GM18907 (cell line): ENCODE results near the gene EIF6.

ENCODE experiments used
- ATAC-seq: cut with Tn5 transposase; IDR thresholded peaks from one replicate; pipeline ENCODE4 v1.9.1; 2021; ENCODE audit warnings: mild to moderate bottlenecking, moderate library complexity; ENCODE audit not compliant: unreplicated experiment

The EIF6 gene

DNA sequence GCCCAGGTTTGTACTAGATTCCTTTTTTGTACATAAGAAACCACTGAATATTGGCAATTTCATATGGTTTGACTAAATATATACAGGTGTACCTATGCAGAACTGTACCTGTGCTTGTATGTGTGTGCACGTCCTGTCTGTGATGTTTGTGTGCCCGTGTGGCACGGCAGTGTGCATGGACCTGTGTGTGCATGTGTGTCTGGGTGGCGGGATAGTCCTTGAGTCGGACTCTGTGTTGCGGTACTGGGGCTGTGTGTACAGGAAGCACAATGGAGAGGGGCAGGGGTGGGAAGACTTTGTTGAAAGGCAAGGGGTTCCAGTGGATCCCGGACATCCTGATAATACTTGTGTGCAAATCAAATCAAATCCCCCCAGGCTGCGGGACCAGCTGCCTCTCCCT lies 11.1 kb upstream of the EIF6 start:
- no peak for ATAC-seq

DNA sequence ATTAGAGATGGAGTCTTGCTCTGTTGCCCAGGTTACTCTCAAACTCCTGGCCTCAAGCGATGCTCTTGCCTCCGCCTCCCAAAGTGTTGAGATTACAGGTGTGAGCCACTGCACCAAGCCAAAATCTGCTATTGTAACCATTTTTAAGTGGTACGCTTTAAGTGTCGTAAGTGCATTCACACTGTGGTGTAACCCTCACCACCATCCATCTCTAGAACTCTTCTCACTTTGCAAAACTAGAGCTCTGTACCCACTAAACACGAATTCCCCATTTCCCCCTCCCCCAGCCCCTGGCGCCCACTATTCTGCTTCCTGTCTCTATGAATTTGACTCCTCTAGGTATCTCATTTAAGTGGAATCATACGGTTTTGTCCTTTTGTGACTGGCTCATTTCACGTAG lies 10.5 kb upstream of the EIF6 start:
- ATAC-seq: no peak

DNA sequence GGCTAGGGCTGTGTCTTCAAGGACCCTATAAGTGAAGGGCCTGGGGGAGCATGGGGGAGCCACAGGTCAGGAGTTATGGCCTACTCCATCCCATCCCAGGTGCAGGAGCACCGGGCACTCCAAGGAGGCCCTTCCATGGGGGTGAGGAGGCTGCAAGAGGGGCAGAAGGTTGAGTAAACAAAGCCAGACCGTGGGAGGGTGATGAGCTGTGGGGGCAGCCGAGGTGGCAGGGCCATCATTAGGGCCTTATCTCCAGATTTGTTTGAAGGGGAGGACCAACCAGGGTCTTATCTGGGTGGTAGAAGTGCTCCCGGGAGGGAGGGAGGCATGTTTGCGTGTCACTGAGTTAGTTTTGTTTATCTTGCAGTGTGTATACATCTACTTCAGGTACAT lies 9.7 kb upstream of the EIF6 start:
- no peak for ATAC-seq

DNA sequence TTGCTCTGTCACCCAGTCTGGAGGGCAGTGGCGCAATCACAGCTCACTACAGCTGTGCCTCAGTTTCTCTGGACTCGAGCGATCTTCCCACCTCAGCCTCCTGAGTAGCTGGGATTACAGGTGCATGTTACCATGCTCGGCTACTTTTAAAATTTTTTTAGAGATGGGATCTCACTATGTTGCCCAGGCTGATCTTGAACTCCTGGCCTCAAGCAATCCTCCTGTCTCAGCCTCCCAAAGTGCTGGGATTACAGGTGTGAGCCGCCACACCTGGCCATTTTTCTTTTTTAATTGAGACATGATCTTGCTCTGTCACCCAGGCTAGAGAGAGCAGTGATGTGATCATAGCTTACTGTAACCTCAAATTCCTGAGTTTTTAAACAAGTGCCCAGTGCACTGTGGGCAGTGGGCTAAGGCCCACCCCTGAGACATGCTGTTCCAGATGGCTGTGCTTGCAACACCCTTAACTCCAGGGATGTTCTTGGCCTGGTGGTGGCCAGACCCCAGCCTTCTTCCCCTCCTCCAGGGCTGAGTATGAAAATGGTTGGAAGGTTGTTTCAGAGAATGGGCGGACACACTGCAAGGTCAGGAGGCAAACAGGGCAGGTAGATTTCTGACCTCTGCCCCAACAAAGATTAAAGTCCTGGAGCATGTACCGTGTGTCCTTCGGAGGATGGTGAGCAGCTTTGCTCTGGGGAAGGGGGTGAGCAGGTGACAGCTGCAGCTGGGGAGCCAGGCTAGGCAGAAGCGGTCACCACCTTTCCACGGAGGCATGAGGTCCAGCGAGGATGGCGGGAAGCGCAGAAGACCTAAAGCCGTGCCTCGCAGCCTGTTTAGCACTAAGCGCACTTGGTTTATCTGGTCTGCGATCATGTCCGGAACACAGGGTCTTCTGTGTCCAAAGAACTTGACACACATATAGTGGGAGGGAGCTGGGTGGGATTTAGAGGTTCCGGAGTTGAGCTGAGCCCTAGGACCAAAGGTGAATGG lies 9.0 kb upstream of the EIF6 start:
- no peak for ATAC-seq

DNA sequence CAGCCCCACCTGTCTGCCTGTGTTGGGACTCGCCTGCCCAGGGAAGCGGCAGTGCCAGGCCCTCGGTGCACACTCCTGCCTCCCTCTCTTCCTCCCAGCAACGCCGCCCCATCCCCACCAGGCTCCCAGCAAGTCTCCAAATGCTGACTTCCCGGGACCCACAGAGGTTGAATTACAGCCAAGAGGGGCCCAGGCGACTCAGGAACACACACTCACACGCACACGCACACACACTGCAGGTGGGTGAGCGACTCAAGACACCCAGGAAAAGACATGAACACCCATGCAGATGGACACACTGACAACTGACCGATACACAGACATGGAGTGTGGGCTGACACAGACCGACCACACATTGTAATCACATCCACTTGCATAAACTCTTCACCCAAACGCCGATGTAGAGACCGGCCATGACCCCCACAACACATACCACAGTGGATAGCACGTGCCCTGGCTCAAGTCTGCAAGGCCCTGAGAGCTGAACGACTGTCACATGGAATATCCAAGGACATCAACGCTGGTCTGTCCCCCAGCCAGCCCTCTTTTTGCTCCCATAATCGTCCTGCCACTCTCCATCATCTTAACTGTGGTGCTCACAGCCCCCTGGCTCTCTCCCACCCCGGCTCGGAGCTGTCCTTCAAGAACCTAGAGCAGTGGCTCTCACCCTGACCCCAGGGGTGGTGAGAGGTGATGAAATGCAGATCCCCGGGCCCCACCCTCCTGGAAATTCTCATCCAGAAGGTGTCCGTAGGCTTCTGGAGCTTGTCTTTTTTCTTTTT lies 8.1 kb upstream of the EIF6 start:
- ATAC-seq: no peak

DNA sequence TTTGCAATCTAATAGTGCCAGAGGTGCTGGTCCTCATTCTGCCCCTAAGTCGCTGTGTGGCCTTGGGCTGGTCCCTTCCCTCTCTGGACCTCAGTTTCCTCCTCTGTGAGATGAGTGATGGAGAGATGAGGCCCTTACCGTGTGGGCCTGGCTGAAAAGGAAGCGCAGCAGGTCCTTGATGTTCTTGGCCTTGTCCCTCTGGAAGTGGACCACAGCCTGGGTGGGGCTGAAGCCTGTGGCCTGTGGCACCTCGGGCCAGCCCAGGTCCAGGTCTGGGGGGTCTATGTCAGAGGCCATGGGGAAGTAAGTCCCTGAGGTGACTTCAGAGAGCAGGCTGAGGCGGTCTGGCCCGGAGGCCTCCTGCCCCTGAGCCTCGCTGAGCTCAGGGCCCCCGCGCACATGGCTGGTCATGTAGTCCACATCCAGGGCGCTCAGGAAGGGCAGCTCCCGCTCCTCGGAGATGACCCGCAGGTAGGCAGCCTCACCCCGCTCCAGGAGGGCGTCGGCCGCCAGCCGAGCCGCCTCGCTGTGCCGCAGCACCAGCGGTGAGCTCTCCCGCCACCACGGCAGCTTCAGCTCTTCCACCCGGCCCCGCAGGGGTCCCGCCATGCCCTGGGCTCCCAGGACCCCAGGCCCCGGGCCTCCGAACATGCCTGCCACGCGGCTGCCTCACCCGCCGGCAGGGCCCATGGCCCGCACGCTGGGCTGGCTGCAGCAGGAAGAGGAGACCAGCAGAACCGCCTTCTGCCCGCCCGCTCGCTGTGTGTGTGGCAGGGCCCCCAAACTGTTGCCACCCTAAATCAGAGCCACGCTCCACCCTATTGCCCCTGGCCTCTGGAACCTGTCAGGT lies 7.3 kb upstream of the EIF6 start, which contains the start of gene FAM83C:
Gene FAM83C (minus strand): TSS at position 772 of the 850 bp plus-strand sequence. CDS start 121 bp downstream, at position 651.
- no peak for ATAC-seq

DNA sequence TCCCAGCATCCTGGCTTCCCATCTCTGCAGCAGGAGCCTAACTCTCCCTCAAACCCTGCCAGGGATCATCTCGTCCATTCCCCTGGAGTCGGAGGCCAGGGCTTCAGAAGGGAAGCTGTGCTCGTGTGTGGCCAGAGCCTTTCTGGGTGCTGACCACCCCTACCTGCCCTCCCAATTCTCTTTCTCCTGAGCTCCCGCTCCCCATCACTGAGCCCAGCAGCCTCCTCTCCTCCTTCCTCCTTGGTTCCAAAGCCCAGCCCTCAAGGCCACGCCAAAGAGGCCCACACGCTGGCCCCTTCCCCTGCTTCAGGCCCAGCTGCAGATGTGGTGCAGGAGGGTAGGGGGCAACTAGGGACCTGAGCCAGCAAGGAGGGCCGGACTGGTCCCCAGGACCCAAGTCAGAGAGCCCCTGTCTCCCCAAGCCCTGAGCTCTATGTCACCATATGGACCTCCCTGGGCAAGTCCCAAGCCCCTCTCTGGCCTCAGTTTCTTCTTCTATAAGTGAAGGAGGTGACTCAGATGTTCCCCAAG lies 6.4 kb upstream of the EIF6 start:
- ATAC-seq: no peak

DNA sequence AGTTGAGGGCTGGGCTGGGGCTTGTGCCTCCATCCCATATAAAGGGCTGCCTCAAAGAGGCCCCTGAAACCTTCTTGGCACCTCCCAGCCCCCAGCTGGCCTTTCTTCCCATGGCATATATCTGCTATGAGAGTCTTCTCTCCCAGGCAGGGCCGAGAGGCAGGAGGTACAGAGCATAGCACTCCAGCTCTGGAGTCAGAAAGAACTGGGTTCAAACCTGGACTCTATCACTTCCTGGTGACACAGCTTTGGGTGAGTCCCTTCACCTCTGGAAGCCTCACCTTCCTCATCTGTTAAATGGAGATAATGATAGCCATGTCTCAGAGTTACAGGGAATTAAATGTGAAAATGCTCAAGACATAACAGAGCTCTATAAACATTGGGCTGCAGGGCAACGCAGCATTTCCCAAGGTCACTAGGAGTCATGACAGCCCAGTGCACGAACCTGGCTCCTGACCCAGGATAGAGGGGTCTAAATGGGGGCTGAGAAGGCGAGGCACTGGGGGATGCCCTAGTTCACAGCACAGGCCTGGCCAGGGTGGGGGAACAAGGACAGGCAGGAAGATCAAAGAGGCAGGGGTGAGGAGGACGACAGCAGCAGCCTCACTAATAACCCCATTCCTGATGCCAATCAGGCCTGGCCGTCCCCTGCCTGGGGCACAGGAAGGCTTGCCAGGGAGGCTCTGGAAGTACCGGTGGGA lies 5.8 kb upstream of the EIF6 start:
- ATAC-seq: no peak

DNA sequence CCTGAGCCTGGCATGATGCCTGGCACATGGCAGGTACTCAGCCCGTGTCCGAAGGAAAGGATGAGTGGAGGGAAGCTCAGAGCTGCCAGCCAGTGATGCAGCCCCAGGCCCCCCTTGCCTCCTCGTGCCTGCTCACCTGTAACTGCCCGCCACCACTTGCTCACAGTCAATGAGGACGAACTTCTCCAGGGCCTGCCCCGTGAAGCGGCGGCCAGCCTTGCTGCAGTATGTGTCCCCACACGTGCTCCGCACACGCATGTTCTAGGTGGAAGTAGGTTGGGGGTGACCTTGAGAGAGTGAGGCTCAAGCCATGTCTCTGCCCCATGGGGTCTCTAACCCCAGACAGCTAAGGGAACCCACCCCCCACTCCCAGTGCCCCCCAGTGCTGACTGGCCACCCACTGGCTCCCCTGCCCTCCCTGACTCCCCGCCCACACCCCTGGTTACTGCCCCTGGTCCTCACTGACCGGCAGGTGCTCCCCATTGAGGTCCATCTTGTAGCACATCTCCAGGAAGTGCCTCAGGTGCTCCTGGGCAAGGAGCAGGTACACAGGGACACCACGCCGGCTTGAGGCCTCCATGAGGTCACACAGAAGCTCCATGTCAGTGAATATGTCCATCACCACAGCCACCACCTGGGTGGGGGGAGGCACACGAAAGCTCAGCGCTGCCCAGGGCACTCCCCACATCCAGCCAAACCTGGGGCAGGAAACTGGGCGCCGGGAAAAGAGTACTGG lies 3.9 kb upstream of the EIF6 start:
- ATAC-seq: no peak

DNA sequence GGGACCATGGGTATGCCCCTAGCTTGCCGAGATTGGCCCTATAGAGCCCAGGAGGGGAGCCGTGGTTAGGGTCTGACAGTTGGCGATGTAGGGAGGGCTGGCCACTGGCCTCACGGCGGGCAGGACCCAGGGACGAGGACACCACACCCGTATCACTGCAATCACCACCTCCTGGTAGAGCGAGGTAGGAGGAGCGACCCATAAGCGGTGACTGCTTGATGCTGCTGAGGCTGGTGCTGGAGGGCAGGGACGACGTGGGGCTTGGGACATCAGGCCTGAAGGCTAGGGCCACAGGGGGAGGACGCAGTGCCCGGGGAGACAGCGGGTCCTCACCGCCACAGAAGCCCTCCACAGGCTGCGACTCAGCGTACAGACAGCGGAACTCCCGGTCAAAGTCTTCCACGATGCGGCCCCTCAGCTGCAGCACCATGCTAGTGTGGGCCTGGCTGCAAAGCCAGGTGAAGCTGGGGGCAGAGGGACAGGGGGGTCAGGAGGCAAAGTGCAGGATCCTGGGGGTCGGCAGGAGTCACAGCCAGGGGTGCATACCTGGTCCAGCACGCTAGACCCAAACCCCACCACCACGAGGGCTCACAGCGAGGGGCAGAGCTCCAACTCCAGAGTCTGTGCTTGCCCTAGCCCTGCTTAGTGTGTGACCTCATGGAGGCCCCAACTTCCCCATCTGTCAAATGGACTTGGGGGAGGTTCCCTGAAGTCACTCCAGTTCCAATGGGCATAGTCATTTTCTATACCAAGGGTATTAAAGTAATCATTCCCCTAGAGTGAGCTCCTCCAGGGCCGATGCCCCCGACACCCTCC lies 3.1 kb upstream of the EIF6 start:
- no peak for ATAC-seq

DNA sequence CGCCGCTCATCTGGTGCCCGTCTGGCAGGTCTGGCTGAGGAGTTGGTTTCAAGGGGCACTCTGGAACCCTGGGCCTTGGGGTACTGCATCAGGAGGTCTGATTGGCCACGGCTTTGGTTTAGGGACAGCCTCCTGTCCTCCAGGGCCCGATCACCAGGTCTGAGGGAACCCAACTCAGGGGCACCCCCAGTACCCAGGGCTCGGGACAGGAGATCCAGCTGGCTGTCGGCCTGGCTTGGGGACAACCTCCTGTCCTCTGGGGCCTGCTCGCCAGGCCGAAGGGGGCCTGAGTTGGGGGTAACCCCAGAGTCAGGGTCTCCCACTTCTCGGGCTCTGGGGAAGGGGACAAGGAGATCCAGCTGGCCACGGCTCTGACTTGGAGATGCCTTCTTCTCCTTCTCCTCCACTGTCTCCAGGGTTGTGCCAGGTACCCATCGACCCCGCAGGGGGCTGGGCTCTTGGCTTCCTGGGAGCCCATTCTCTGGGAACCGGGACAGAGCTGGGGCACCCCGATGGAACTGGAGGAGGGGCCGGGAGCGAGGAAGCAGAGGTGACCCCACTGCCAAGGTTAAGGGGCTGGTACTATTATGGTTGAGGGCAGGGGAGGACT lies 2.4 kb upstream of the EIF6 start:
- ATAC-seq: no peak

DNA sequence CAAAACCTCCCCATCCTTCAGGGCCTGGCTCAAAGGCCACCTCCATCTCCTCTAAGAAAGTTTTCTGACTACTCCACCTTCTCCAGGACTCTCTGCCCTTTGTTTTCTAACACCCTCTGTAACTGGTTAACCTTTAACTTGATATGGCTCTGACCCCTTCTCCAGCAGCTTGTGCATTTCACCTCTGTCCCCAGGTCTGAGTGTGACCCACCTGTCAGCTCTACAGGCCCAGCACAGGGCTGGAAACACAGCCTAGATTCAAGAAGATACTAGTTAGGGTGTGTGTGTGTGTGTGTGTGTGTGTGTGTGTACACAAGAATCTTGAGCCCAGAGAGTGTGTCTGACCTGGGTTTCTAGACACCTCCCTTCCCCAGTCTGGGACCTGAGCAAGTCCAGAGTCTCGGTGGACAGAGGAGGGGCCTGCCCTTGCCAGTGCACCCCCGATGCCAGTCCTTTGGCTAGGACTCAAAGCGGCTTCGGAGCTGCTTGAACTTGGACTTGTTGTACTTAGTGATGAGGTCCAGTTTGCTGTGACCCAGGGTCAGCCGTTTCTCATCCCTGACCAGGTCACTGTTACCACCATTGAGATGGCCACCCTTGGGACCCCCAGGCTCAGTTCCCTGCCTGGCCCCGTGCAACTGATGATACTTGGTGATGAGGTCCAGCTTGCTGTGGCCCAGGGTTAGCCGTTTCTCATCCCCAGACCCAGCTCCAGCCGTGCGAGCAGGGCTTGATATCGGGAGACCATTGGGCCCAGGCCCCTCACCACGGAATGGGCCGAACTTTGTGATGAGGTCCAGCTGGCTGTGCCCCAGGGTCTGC lies 1.7 kb upstream of the EIF6 start:
- ATAC-seq: no peak

DNA sequence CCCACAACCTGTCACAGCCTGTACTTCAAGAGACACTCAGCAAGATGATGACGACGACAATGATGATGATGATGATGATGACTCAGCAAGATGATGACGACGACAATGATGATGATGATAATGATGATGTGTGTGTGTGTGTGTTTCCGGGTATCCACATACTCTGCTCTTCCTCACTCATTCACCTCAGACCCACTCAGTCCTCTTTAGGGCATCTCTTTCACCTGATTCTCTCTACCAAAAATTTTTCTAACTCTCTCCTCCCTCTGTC lies 1.2 kb upstream of the EIF6 start:
- ATAC-seq: no peak

DNA sequence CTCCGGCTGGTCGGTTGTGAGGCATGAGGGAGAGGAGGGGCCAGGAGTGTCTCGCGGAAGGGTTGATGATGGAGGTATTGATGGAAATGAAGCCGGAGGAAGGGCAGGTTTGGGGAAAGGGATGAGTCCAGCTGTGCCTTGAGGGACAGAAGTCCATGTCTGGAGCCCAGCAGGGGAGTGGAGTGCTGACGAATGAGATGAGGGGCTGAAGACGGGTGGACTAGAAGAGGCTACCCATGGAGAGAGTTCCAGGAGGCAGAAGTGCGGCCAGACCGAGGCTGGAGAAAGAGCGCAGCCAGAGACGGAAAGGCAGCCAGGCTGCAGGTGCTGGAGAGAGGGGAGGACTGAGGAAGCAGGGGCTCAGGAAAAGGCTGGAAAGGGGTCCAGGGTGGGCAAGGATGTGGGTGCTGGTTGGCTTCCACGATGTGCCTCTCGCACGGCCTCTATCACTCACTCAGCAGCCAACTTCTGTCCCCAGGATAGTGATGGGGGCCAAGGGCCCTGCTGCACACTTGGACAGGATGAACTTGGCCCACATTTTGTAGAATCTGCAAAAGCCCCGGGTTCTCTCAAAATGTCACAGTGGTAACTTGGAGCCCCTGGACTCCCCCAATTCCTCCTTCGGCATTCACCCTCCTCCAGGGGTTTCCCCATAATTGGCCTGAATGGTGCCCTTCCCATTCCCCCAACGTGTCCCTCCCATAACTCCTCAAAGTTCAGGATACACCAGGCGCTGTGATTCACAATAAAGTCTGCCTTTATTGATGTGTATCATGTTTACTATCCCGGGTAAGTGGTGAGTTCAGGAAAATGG lies 627 bp upstream of the EIF6 start:
- ATAC-seq: no peak

DNA sequence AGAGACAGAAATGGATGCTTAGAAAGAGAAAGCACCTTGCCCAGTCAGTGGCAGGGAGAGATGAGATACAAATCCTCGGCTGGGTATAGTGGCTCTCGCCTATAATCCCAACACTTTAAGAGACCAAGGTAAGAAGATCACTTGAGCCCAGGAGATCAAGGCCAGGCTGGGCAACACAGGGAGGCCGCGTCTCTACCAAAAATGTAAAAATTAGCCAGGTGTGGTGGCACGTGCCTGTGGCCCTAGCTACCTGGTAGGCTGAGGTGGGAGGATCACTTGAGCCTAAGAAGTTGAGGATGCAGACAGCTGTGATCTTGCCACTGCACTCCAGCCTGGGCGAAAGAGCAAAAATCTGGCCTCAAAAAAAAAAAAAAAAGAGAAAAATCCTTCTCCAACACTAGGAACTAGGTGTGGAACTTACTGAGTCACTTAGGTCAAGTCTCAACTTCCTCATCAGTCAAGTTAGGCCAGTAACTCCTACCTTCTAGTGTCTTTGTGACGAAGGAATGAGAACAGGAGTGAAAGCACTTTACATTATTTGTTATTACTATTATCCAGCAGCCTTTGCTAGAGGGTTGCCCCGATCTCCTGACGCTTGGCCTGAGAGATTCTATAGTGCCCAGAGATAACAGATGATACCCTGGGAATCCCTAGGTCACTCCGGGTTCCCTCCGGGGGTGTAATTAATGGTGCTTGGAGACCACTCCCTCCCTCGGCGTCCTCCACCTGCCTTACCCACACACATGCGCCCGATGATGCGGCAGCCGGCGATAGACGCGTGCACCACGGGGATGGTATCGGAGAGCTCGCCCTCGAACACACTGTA lies 918 bp downstream of the EIF6 start:
- ATAC-seq: peak; percentile 21
